Suppressor macrophage (primary cell): ENCODE data around the gene PRSS33.

Source experiments
- DNase-seq, 4 experiments: peaks; one replicate each; pipeline ENCODE4 v3.0.0-alpha.2; 2020 to 2022

The PRSS33 gene

DNA sequence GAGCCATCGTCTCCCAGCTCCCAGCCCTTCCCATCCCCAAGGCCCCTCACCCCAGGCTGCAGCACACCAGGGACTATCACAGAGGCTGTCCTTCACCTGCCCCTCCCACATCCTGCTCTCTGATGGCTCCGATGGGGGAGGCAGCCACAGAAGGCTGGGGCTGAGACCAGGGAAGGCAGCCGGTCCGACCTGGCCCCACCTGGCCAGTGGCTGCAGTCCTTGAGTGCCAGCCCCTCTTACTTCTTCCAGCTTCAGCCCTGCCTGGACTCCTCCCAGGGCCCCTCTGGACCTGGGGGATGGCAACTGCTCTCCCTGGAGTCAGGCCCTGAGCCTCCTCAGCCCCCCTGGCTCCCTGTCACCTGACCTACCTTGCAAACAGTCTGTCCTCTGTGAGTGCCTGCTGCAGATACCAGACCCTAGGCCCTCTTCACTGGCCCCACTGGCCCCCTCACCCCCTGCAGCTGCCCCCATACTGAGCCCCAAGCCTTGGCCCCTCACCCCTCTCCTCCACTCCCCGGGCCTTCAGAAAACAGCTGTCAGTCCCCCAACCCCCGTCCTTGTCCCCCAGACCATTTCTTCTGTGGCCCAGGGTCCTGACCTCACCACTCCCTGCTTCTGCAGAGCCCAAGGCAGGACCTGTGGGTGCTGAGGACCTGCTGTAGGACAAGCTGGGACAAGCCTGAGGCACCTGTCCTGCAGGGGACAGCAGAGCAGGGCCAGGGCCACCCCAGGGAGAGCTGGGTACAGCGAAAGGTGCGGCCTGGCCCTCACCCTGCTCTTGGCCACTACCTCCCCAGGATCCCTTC is 47.5 kb downstream of the PRSS33 start:
- DNase-seq = no peak

DNA sequence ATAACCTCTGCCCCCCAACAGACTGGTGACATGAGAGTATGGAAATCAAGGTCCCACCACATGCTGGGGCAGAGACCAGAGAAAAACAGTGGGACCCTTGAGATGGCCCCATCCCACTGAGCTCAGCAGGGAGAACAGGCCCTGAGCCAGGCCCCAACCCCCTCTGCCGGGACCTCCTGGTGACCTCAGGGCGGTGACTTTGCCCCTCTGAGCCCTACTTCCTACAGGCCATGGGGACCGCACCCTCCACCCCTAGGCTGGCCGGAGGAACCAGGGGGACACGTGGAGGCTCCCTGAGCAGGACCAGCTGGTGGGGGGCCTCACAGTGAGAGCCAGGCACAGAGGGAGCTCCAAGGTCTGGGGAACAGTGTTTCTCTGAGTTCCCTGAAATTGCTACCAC is 48.7 kb downstream of the PRSS33 start:
- no peak for DNase-seq

DNA sequence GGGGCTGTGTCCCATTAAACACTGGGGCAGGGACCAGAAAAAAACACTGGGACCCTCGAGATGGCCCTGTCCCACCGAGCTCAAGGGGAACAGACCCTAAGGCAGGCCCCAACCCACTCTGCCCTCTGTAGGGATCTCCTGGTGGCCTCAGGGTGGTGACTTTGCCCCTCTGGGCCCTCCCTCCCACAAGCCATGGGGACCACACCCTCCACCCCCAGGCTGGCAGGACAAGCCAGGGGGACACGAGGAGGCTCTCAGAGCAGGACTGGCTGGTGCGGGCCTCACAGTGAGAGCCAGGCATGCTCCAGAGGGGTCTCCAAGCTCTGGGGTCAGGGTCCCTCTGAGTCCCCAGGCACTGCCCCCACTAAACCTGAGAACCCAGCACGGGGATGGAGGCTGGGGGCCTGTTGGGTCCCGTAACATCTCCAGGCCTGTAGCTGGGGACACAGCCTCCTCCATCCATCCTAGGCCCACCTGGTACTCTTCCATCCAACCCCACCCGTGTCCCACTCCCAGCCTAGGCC is 49.4 kb downstream of the PRSS33 start:
- DNase-seq = no peak

DNA sequence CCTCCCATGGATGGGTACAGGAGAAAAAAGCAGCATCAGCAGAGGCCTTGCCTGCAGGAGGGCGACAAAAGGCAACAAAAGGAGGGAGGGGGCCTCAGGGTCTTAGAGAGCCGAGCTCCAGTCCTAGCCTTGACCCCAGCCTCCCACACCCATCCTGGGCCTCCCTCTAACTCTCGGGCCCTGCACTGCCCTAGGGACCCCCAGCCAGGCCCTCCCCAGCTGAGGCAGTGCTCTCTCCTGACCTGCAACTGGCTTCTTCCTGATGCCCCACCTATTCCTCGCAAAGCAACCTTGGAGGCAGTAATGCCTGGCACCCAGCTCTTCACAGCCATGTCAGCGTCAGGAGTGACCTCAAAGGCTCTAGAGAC is 50.1 kb downstream of the PRSS33 start:
- DNase-seq = no peak

DNA sequence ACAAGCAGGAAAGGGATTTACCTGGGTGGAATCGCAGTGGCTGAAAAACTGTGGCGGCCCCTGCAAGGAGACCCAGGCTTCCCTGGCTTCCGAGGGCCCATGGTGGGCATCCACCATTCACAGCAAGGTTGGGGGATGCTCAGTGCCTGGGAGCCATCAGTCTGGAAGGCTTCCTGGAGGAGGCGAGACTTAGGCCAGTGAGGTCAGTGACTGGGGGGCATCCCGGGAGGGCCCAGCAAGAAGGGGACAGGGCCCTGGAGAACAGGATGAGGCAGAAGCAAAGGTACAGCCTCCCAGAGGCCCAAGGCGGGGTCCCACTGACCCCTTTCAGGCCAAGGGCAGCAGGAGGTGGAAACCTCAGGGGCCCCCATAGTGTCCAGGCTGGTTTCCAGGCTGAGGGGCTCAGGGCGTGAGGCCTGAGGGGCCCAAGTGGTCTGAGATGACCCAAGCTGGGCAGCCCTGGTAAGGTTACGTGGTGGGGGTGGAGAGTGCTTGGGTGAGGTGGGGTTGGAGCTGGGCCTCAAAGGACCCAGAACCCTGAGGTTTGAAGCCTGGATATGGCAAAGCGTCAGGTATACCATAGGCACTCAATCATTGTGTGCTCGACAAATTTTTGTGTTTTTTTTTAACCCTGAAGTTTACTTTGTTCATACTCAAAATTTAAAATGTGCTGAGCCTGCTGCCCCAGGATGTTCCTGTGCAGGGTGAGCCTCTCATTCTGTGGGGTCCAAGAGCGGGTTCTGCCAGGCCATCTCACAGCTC is 50.7 kb downstream of the PRSS33 start:
- no peak for DNase-seq

DNA sequence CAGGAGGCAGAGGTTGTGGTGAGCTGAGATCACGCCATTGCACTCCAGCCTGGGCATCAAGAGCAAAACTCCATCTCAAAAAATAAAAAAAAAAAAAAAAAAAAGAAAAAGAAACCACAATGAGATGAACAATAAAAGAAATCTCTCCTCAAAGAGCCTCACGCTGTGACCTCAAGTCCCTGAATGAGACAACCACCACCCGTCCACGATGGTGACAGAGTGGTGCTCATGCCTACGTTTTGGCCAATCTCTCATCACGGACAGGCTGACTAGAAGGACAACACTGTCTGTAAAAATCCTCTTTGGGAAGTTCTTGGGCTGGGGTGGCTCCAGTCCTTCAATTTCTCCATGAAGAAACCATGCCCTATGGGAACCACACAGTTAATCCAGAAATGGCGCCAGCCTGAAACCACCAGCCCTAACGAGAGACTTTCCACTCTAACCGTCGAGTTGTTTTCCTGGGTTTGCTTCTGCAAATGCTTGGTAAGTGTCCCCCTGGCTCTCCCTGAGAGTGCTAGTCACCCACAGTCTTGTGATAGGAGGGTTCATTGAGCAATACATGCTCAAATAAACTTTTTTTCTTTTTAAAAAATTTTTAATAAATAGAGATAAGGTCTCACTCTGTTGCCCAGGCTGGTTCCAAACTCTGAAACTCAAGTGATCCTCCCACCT is 52.4 kb downstream of the PRSS33 start:
- peak; percentile 49 to 74 (median 70) for DNase-seq
